ENCODE measurements around the gene DPH7. TPM values are rescaled to one million over a fixed set of nuclear protein-coding genes. Genes with fewer than 3 reads are reported as not detected.

Gene DPH7
- total RNA-seq, 1 experiment from 2014 or later, result 54.4 TPM

GRCh38 chr9:137524161-137524980 is 54.4 kb downstream of the DPH7 start:
- no TSS peak for BruUV-seq (replicated peaks)
- no peaks in the 10 kb centered on the region for H3K9me2 ChIP-seq (ENCODE audit: insufficient read depth)
- no peaks in the 10 kb centered on the region for H3K79me2 ChIP-seq (ENCODE audit: insufficient read depth, low read length)
- no peak overlapping the region for H3K27ac ChIP-seq (ENCODE audit: low read depth, low read length)
- no peak overlapping the region for H3K9ac ChIP-seq (ENCODE audit: low read length)
- ChIA-PET RAD21 (ENCODE audit: low non-redundant PET in 1 of 2, low total read pairs in 2 of 2, uncharacterized antibody in 2 of 2, unreplicated experiment in 2 of 2) (no interaction called here), CTCF (interaction anchor here (0.8 kb wide), 1 partner anchor 11 kb away, joined by 3 read pairs; no protein-coding TSS in a partner anchor), POLR2A (no interaction called here)
- H2AFZ ChIP-seq (ENCODE audit: low read depth, low read length, poor library complexity, severe bottlenecking), result no peak overlapping the region
- ATAC-seq (no peak), DNase-seq (ENCODE audit: low read depth, low spot score) (no peak)
- no peaks in the 10 kb centered on the region for H3K9me3 ChIP-seq (ENCODE audit: control insufficient read depth in 1 of 2, insufficient read depth in 1 of 2, low read depth in 1 of 2, low read length in 2 of 2)
- TF ChIP-seq EGR1 (IDR thresholded peaks at IDR 0.05; ENCODE audit: low read depth) (no peak), FOSL1 (IDR thresholded peaks at IDR 0.05; ENCODE audit: low read depth) (no peak), POLR2AphosphoS5 (IDR thresholded peaks at IDR 0.05; ENCODE audit: low read depth, low read length) (no peak), CEBPB (IDR thresholded peaks at IDR 0.05; ENCODE audit: low read depth) (no peak), ELF1 (IDR thresholded peaks at IDR 0.05; ENCODE audit: borderline replicate concordance, low read depth) (no peak), YY1 (IDR thresholded peaks at IDR 0.05; ENCODE audit: extremely low read depth, insufficient replicate concordance, low read depth, low read length) (no peak), POLR2A (IDR thresholded peaks at IDR 0.05; ENCODE audit: borderline replicate concordance, extremely low read depth, insufficient read depth, insufficient read length) (no peak), CBX3 (IDR thresholded peaks at IDR 0.05; ENCODE audit: low read depth) (no peak), SP1 (IDR thresholded peaks at IDR 0.05; ENCODE audit: low read depth) (no peak)
- no peaks in the 10 kb centered on the region for H3K36me3 ChIP-seq (ENCODE audit: control insufficient read depth in 1 of 2, insufficient read depth in 2 of 2, low read length in 2 of 2)
- no peak overlapping the region for H3K4me3 ChIP-seq (replicated peaks in 1 of 2; ENCODE audit: low read depth in 1 of 2, low read length in 2 of 2)
- intact Hi-C loops (cut with micrococcal nuclease), result loop anchor here (10.0 kb wide), 1 partner anchor 240 kb away; no protein-coding TSS in a partner anchor
- peaks cover 0 to 4% of the 10 kb centered on the region in 2 experiments; a peak in 1 of 4 replicates for H3K4me1 ChIP-seq (ENCODE audit: control insufficient read depth in 1 of 2, insufficient read depth in 2 of 2, low read length in 2 of 2)
- H3K27me3 ChIP-seq (ENCODE audit: insufficient read depth, low read length), result no peaks in the 10 kb centered on the region
- H4K20me1 ChIP-seq (ENCODE audit: insufficient read depth), result no peaks in the 10 kb centered on the region
- H3K4me2 ChIP-seq (ENCODE audit: low read length), result no peak overlapping the region

- Histone ChIP-seq H3K36me3 (ENCODE audit: control insufficient read depth in 1 of 2, insufficient read depth in 2 of 2, low read length in 2 of 2) (no peaks in the 10 kb centered on the region), H3K27me3 (ENCODE audit: insufficient read depth, low read length) (no peaks in the 10 kb centered on the region), H3K9me3 (ENCODE audit: control insufficient read depth in 1 of 2, insufficient read depth in 1 of 2, low read depth in 1 of 2, low read length in 2 of 2) (no peaks in the 10 kb centered on the region), H2AFZ (ENCODE audit: low read depth, low read length, poor library complexity, severe bottlenecking) (no peak overlapping the region), H3K27ac (ENCODE audit: low read depth, low read length) (no peak overlapping the region), H3K4me3 (replicated peaks in 1 of 2; ENCODE audit: low read depth in 1 of 2, low read length in 2 of 2) (no peak overlapping the region), H3K79me2 (ENCODE audit: insufficient read depth, low read length) (no peaks in the 10 kb centered on the region), H3K4me2 (ENCODE audit: low read length) (no peak overlapping the region), H3K4me1 (ENCODE audit: control insufficient read depth in 1 of 2, insufficient read depth in 2 of 2, low read length in 2 of 2) (peaks cover 0 to 4% of the 10 kb centered on the region in 2 experiments; a peak in 1 of 4 replicates), H3K9ac (ENCODE audit: low read length) (no peak overlapping the region), H3K9me2 (ENCODE audit: insufficient read depth) (no peaks in the 10 kb centered on the region), H4K20me1 (ENCODE audit: insufficient read depth) (no peaks in the 10 kb centered on the region)
- ChIA-PET POLR2A (no interaction called here), RAD21 (ENCODE audit: low non-redundant PET in 1 of 2, low total read pairs in 2 of 2, uncharacterized antibody in 2 of 2, unreplicated experiment in 2 of 2) (no interaction called here), CTCF (no interaction called here)
- intact Hi-C loops (cut with micrococcal nuclease), result loop anchor here (10.0 kb wide), 1 partner anchor 238 kb away; no protein-coding TSS in a partner anchor
- ATAC-seq (no peak), DNase-seq (ENCODE audit: low read depth, low spot score) (no peak)
- no TSS peak for BruUV-seq (replicated peaks)
- no peak for TF ChIP-seq CTCF (IDR thresholded peaks at IDR 0.05 in 2 of 3, conservative IDR thresholded peaks at IDR 0.05 in 1 of 3; ENCODE audit: borderline replicate concordance in 1 of 3, insufficient read depth in 1 of 3, low read depth in 2 of 3, low read length in 2 of 3)
- no peak for TF ChIP-seq ZBTB33 (IDR thresholded peaks at IDR 0.05; ENCODE audit: extremely low read depth, insufficient replicate concordance, low read length)
- no peak for TF ChIP-seq POLR2AphosphoS5 (IDR thresholded peaks at IDR 0.05; ENCODE audit: low read depth, low read length)
- no peak for TF ChIP-seq ZNF274 (IDR thresholded peaks at IDR 0.05; ENCODE audit: low read depth, low read length)
Observed at GRCh38 chr9:137522746-137523455, 55.8 kb downstream of the DPH7 start.

Measured in HCT116 (cell line).